OCI-M2 (cell line): ENCODE data around the gene TBPL1.

Experiments
- DNase-seq: peaks from one replicate; lab custom pipeline; 2025; ENCODE audit not compliant: unreplicated experiment; lab: John Stamatoyannopoulos, UW

Gene TBPL1

DNA sequence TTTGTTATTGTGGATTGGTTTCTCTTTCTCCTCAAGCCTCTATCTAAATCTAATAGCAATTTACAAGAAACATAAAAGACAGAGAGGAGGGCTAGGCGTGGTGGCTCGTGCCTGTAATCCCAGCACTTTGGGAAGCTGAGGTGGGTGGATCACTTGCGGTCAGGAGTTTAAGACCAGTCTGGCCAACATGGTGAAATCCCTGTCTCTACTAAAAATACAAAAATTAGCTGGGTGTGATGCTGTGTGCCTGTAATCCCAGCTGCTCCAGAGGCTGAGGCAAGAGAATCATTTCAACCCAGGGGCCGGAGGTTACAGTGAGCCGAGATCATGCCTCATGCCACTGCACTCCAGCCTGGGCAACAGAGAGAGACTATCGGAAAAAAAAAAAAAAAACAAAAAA is 52.8 kb downstream of the TBPL1 start:
- no peak for DNase-seq

DNA sequence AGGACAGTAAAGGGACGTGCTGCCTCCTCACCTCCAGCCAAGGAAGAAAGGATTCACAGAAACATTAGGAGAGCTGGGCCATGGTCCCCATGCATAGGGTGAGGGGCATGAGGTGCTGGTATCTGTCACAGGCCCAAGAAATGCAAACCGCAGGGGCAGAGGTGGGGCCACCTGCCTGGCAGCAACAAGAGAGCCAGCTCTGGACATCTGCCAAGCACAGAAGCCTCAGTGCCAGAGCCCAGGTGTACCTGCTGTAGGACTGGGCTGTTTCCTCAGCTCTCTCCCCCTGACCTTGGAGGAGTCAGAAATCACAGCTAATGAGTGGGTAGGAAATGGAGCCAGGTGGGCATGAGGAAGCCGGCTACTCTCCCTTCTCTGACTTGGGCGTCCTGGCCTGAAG is 54.1 kb downstream of the TBPL1 start:
- DNase-seq, result no peak

DNA sequence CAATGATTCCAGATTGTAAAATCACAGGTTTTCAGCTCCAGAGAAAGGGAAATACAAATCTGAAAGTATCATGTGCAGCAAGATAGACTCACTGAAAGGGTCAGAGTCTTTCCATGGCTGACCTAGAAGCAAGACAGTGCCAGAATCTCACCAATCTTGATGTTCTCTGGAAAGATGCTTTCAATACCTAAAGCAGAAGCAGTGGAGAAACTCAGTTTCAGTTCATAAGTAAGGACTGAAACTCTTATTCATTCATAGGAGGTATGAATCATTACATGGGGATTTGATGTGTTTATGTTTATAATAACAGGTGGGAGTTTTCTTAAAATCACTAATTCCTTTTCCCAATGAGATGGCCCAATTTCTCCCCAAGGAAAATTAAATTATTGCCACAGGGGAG is 56.9 kb downstream of the TBPL1 start:
- no peak for DNase-seq

DNA sequence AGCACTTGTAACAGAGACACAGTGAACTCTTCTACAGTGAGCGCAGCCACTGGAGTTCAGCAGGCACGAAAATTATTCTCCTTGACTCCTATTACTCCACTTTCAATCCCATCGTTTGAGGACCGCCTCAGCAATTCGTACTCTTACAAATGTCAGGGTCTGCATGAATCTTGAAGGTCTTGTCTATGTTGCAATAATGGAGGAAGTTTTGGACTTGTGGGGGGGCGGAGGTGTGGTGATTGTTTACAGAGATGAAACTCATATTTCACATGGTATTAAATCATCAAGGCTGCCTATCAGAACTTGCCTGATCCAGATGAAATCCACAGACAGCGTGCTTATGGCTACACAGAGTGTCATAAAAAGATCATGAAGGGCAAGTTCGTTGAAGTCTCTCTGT is 57.4 kb downstream of the TBPL1 start:
- no peak for DNase-seq

DNA sequence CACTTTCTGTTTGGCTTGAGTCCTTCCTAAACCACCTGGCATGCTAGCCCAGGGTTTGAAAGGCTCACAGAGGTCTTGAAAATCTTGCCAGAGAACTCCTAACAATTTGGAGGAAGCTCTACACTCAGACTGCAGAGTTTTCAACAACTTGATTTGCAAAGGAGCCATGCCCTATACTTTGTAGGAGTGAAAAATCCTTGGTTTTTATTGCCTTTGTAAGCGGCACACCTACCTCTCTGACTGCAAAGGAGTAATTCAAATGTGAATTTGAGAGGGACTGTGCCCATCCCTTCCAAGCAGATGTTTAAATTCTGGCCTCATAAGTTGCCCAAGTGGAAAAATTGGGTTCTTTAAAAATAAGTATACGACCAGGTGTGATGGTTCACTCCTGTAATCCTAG is 58.0 kb downstream of the TBPL1 start:
- DNase-seq, result no peak

DNA sequence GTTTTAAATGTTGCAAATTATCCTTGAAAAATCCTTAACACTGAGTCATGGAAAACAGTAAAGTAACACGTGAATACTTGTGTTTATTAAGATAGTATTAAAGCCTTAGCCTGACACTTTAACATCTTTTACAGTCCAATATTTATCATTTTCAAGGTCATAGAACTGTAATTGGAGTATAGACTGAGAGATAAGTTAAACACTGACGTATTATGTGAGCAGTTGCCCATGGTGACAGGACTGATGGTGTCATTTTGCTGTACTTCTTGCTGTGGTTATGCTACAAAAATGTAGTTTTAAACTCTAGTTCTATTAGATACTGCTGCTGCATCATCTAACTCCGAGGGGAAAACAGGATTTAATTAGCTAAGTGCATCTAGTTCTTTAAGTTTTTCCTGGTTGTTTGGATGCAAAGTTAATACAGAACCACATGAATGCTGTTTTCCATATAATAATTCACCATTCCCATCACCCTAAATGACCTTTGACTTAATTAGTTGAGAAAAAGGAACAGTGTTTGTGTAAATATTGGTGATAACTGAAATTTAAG is 61.6 kb downstream of the TBPL1 start:
- DNase-seq, result no peak

DNA sequence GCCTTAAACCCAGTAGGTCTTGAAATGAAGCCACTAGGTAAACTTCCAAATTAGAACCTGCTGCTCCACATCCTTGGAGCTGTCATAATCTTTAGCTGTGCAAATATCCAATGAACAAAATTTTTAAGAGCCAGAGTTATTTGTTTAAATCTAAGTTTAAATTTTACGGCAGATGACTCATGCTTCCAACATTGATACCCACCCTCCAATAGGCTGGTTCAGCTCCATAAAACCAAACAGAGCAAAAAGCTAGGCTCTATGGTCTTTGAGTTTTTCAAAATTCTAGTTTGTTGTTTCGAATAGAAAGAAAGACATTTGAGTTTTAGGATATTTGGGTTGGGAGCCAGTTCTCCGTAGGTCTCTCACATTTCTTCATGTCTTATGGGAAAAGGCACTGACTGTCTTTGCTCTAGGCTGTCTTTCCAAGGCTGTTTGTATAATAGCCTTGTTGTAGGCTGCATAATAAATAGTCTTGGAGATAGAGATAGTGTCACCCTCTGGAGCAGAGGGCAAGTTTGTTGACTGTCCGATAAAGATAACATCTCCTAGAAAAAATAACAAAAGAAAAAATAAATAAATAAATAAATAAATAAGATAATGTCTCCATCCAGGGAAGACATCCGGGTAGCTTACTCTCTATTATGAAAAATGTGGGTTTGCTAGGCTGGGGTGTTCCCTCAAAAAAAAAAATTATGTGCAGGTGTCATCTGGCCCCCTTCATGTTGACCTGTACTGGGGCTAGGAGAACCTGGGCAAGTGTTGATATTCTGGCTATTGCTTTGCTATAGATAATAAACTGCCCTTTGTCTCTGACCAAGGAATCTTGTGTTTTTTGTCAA is 62.9 kb downstream of the TBPL1 start:
- DNase-seq, result no peak

DNA sequence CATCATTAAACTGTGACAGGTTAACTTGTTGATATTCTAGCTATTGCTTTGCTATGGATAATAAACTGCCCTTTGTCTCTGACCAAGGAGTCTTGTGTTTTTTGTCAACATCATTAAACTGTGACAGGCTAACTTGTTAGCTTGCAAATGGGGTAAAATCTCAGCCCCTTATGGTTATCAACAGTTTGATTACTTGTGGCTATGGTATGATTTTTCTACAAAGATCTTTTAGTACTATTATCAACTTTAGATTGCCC is 63.5 kb downstream of the TBPL1 start:
- no peak for DNase-seq

DNA sequence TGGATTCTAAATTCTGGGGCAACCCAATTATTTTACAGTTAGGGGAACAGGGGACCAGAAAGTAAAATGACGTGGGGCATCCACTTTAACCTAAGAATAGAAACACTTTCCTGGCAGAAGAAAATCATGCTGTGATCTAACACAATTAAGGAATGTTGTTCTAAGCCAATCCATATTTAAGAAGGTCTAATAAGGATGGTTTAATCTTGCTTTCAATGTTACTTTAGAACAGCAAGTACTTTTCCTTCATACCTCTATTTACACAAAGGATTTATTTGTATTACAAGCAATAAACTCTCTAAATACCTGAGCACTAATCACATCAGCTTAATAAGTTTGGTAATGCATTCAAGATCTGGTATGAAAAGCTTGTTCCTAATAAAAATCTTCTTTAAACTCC is 67.0 kb downstream of the TBPL1 start:
- DNase-seq, result no peak

DNA sequence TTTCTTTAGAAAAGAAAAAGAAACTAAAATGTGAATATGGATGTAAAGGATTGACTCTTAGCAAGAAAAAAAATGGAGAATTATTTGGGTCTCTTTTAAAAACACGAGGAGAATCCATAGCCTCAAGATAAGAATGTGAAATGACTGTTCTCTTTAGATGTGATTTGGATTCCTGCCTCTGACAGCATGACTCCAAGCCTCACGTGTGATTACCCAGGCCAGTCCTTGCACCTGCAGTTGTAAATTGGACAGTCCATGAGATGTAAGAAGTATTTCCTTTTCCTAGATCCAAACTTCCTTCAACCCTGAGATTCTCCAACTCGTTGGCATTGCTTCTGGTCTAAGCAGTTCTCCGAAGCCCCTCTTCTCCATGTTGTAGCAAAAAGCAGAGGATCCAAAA is 67.5 kb downstream of the TBPL1 start:
- no peak for DNase-seq

DNA sequence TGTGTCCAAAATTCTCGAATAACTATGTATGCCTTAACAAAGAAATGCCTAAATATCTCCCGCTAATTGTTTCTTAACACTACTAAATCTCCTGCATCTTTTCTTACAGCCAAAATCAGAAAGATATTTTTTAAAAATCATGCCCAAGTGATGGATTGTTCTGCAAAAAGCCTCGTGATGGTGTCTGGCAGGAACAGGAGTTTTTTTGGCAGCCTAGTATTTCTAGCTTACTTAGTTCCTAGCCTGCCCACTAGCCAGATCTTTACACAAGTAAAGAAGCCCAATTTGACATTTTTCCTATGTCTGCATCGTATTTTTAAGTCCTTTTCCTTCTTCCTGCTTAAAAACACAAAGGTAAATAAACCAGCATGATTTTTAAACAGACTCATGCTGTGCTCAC is 67.9 kb downstream of the TBPL1 start:
- no peak for DNase-seq

DNA sequence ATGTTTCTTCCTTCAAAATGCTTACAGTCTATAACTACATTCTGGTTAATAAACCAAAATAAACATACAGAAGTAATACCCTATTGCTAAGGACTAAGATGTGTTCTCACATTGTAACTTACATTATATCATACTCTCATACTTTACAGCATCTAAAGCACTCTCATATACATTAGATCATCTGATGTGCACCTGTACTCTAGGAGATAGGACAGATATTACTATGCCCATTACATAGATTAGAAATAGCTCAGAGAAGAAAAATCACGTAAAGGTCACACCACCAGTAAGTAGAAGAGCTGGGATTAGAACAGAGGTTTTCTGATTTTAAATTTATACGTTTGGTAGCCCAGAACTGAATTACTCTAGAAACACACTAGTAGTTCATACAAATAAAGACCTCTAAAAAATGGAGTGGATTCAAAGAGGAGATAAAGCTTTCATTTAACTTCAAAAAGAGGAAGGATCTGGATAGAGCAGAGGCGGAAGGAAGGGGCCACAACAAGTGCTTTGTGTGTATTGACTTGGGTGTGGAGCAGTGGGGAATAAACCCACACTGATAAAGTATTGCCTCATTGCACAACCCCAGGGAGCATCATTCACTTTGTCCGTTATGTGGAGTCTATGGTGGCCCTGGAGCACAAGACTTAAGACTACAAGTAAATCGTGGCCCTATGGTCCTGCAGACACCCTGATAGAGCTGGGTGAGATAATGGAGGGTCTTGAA is 68.5 kb downstream of the TBPL1 start:
- DNase-seq, result peak; percentile 34

DNA sequence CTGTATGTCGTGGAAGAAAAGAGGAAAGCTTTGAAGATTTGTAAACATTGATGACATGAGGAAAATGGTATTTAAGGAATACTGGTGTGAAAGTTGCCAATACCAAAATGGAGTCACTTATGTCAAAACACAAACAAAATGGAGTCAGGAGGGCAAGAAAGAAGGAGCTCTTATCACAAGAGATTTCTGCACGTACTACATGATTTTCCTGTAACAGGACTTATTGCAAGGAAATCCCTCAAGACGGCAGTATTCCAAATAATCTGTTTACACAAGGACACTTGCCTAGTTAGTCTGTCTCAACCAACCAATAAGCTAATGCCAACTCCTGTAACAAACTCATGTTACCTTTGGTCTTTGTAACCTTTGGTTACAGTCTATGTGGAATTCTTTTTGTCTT is 69.6 kb downstream of the TBPL1 start:
- no peak for DNase-seq

DNA sequence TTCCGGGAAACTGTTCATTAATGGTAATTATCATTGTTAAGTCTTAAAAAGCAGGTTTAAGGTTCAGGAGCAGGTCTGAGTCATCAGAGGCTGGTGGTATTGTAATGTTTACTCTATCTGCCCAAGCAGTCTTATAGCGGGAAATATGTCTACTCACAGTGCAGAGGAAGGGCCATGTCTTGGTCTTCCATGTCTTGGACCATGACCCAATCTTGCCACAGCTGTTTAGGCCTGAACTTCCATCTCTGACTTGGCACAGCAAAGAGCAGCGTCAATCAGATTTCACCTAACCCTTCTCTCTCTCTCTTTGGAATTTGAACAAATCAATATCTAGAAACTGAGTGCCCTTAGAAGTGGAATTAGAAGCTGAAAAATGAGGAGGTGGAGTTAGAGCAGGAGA is 73.6 kb downstream of the TBPL1 start:
- DNase-seq, result no peak

DNA sequence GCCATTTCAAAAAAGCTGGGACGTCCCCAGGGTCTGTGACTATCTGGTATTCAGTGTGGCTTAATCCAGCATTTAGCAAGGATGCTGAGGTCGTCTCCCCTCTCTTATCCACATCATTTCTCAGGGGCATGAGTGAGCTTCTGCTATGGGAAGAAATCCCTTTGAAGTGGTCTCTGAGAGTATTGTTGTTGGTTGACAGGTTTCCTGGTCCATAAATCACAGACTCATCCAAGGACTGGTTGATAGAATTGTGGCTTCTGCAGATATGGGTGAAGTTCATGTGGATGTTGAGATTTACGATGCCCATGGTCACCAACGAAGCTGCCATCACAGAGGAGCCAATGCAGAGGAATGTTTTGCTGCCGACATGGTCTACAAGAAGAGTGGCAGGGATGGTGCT is 75.4 kb downstream of the TBPL1 start:
- DNase-seq, result no peak

DNA sequence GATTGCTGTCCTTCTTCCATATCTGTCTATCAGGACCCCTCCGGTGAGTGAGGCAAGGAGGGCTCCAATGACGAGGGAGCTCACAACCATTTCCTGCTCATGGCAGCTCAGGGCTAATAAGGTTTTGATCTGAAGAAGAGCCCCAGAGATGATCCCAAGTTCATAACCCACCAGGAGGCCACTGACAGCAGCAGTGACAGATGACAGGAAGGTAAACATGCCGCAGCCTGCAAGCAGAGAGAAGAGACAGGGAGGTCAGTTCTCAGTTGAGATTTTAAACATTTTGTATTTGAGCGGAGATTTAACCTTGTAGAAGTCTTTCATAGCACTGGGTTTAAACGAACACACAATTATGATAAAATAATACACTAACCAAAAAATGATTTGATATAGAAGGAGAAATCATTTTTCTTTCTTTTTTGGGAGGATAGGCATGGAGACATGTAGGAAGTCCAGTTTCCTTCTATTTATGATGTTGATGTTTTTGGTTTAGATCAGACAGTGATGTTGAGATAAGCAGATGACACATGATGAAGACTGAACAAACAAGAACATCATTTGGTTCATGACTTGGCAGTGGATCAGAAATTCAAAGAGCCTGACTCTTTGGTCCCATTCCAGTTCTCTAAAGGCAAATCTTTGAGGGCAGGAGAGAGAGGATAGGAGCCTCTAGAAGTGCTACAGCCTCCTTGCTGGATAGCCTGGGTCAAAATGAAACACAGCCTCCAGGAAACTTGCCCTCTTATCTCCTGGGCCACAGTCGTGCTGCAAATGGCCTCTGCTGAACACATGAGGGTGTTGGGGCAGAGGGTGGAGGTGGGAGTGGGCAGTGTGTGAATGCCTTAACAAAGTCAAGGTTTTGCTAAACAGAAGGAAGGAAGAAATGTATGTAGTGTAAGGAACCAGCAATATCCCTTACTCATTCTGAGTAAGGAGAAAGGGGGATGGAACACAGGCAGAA is 76.8 kb downstream of the TBPL1 start:
- DNase-seq, result no peak

DNA sequence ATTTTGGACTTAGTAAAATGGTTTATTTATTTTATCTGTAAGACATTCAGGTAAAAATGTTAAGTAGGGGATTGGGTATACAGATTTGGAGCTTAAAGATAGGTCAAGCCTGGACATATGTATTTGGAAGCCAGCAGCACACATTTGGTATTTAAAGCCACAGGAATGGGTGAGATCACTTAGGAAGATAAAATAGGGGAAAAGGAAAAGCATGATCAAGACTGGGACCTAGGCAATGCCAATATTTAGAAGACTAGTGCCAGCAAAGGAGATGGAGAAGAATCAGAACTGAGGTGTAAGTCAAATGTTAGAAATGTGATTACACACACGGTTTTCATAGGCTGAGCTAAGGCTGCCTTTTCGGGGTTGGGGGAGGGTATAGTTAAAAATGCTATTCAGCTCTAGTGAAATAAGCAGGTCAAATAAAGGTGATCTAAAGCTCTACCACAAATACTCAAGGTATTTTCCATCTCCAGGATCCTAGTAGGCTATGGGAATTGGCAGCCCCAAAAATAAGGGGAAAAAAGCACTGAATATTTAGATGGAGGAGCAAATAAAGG is 78.8 kb downstream of the TBPL1 start:
- no peak for DNase-seq

DNA sequence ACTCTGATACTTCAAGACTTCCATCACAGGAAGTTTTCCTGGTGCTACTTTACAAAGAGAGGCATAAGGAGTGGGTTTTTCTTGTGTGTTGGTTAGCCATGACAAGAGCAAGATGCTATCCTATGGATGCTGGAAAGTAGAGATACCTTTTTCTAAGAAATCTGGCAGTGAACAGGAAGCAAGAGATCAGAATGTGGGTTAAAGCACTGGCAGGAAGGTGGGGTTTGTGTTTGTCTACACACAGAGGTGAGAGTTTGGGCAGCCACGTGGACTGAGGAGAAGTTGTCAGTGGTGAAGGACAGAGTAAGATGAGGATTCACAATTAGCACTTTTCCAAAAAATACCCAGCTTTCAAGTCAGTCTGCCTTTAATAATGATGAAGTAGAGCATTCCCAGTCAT is 81.5 kb downstream of the TBPL1 start:
- no peak for DNase-seq

DNA sequence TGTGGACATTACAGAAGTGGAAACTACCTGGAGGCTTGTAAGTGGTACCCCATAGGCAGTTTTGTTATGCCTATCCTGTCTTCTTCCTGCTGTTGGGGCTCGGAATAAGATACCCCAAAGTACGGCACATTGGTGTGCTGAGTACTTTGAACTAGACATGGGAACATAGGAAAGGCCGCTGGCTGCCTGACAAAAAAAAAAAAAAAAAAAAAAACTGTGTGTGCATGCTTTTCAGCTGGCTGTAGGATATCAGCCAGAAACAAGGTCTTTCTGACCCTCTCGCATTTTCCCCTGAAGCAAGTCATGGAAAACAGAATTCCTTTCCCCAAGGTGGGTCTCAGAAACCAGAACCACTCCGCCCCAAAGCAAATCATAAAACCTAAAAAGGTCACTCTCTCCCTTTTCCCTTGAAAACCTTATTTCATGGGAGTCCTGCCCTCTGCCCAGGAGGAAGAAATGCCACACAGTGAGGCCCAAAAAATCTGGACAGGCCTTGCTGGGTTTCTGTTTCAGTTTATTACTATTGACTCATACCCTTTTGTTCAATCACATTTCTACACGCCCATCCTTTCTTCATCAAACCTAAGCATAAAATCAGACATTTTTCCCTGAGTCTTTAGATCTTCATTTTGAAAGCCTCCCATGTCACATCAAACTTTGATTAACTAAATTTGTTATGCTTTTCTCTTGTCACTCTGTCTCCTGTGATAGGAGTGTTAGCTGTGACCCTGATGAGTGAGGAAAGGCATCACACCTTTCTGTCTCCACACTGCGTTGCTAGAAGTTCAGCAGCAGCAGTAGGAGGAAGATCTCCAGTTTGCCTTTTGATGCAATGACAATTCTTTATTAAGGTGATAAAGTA is 82.2 kb downstream of the TBPL1 start:
- no peak for DNase-seq

DNA sequence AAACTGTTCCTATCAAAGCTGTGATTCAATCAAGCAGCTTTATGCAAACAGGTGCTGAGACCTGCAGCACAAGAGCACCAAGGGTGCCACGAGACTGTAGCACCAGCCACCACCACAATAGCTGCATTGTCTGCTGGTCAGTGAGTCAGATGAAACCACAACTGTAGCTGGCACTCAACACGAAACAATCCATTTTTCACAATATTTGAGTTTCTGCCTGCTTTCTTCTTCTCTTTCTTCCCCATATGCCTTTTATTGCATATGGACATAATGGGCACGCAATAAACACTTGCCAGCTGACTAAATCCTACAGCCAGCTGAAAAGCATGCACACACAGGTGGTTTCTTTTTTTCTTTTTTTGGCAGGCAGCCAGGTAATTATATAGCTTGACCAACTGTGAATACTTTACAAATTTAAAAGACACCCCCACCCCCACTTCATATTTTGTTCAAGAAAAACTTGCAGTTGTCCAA is 82.8 kb downstream of the TBPL1 start:
- DNase-seq, result no peak
